GM21528 (cell line): Measurements from ENCODE around the gene TAF4B.
"Not testable (repeated sequence)": the region's sequence is repeated elsewhere in the genome, so short reads cannot be mapped to it uniquely, and the experiment has no call there.

ENCODE experiments used
- ATAC-seq: cut with Tn5 transposase; IDR thresholded peaks from one replicate; pipeline ENCODE4 v1.9.1; 2021; ENCODE audit warnings: mild to moderate bottlenecking, moderate library complexity; ENCODE audit not compliant: unreplicated experiment, low FRiP score

TAF4B gene

DNA sequence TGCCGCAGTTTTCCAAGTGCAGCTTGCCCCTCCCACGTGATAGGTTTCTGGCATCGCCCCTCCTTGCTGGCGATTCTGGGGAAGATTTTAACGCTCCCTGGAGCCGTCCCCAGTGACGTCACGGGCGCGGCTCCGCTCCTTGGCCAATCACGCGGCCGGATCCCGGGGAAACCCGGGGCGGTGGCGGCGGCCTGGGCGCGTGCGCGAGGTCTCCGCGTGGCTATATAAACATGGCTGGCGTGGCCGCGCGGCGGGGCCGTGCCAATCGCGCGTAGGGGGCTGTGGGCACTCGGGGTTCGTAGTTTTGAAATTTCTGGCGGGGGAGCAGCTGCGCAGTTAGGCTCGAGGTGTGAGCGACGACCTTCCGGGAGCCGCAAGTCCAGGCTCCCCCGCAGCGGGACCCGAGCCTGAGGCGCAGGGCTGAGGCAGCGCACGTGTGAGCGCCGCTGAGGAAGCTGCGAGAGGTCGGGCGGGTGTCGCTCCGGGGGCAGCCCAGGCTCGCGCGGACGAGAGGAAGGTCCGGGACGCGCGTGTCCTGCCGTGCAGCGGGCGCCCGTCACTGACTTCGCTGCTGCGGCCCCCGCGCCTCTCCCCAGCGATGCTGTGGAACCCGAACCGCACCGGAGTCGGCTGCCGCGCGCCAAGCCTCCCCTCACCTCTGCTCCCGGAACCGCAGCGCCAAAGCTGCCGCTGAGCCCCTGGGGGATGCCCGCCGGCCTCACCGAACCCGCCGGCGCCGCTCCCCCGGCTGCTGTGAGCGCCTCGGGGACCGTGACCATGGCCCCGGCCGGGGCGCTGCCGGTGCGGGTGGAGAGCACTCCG, at the start of gene TAF4B:
Gene TAF4B, plus strand, starts transcription at position 217 of the 822 bp plus-strand sequence. Its CDS starts 489 bp downstream, at position 706.
- ATAC-seq, result peak; percentile 89

- peak; percentile 57 for ATAC-seq
These were observed 44.9 kb upstream of the TAF4B start for GRCh38 chr18:26181343-26181826.

DNA sequence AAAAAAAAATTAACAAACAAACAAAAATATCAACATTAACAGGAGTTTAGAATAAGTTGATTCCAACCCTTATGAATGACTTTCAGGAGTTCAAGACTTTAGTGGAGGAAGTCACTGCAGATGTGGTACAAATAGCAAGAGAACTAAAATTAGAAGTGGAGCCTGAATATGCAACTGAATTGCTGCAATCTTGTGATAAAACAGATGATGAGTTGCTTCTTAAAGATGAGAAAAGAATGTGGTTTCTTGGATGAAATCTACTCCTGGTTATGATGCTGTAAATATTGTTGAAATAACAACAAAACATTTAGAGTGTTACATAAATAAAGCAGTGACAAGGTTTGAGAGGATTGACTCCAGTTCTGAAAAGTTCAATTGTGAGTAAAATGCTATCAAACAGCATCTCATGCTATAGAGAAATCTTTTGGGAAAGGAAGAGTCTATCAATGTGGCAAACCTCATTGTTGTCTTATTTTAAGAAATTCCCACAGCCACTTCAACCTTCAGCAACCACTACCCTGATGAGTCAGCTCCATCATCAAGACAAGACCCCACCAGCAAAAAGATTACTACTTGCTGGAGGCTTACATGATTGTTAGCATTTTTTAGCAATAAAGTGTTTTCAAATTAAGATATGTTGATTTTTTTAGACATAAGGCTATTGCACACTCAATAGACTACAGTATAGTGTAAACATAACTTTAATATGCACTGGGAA, 42.7 kb upstream of the TAF4B start:
- no peak for ATAC-seq

DNA sequence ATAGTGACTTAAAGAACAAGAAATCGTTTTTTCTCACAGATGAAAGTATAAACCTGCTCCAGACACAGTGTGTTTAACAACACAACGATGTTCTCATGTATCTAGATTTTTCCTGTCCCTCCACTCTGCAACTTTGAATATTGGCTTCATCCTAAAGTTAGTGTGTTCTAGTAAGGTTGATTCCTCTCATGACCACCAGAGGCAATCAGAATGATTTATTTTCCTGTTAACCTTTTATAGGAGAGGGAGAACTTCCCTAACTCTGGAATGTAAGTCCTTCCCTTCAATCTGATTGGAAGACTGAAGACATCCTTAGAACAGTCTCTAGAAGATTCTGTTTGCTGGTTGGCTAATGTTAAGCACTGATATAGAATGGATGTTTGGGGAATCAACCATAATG, 41.0 kb upstream of the TAF4B start:
- ATAC-seq, result no peak

DNA sequence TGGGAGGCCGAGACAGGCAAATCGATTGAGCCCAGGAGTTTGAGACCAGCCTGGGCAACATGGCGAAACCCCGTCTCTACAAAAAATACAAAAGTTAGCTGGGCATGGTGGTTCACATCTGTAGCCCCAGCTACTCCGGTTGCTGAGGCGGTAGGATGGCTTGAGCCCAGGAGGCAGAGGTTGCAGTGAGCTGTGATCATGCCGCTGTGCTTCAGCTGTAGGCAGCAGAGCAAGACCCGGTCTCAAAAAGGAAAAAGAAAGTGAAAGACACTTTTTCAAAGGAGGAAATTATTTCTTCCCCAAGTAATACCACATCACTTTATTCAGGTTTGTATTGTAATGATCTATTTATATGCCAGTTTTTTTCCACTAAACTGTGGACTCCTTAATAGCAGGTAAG, 35.7 kb upstream of the TAF4B start:
- ATAC-seq, result peak; percentile 80

DNA sequence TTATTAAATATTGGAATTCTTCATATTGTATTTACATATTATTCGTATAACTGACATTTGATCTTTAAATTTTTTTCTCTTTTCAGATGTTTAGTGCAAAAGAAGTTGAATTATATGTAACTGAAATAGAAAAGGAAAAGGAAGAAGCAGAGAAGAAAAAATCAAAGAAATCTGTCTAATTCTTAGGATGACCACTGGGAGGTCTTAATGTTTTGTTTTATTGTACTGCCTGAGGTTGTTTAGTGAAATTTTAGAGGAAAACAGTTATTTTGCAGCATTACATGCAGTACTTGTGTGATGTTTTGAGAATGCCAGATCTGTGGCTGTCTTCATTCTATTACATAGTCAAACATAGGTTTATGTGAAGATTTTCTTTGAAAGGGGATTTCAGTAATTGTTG, 34.0 kb upstream of the TAF4B start:
- no peak for ATAC-seq

DNA sequence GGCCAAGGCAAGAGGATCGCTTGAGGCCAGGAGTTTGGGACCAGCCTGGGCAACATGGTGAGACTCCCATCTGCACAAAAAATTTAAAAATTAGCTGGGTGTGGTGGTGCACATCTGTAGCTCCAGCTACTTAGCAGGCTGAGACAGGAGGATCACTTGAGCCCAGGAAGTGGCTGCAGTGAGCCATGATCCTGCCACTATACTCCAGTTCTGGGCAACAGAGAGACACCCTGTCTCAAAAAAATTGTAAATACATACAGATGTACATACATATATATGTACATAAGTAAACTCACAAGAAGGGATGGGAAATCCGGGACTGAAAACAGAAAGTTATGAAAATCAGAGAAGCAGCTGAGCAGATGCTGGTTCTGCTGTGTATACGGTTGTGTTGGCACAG, 29.6 kb upstream of the TAF4B start:
- no peak for ATAC-seq

DNA sequence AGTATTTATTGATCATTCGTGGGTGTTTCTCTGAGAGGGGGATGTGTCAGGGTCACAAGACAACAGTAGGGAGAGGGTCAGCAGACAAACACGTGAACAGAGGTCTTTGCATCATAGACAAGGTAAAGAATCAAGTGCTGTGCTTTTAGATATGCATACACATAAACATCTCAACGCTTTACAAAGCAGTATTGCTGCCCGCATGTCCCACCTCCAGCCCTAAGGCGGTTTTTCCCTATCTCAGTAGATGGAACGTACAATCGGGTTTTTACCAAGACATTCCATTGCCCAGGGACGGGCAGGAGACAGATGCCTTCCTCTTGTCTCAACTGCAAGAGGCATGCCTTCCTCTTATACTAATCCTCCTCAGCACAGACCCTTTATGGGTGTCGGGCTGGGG, 24.2 kb upstream of the TAF4B start:
- ATAC-seq, result not testable (repeated sequence)

DNA sequence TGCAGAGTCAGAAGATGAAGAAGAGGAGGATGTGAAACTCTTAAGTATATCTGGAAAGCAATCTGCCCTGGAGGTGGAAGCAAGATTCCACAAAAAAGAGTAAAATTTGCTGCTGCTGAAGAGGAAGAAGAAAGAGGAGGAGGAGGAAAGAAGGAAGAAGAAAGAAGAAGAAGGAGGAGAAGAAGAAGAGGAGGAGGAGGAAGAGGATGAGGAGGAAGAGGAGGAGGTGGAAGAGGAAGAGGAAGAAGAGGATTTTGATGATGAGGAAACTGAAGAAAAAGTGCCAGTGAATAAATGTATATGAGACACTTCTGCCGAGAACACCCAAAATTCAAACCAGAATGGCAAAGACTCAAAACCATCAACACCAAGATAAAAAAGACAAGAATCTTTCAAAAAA, 20.9 kb upstream of the TAF4B start:
- no peak for ATAC-seq

DNA sequence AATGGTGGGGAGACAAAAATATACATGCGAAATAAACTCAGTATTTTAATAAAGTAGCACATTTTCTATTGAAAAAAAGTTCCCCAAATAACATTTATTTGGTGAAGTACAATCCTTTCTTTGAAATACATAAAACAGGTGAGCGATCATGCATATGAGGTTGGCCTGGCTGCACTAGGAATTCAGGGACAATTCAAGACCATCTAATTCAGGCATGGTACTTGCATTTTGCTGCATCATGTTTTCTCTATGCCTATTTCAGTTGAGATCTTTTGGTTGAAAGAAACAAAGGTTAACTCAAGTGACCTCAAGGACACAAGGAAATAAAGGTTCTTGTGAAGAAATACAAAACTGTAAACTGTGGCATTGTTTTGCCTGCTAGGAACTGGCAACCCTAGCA, 19.8 kb upstream of the TAF4B start:
- no peak for ATAC-seq

- no peak for ATAC-seq
These were observed 18.3 kb upstream of the TAF4B start for GRCh38 chr18:26207937-26208336.

GRCh38 chr18:26208977-26209376, 17.3 kb upstream of the TAF4B start:
- no peak for ATAC-seq

DNA sequence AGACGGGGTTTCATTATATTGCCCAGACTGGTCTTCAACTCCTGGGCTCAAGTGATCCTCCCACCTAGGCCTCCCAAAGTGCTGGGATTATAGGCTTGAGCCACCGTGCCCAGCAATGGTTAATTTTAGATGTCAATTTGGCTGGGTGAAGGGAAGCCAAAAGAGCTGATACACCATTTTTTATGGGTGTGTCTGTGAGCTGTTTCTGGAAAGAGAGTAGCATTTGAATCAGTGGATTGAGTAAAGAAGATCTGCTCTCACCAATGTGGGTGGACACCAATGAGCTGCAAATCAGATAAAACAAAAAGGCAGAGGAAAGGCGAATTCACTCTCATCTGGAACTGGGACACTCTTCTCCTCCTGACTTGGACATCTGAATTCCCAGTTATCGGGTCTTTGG, 16.1 kb upstream of the TAF4B start:
- no peak for ATAC-seq

DNA sequence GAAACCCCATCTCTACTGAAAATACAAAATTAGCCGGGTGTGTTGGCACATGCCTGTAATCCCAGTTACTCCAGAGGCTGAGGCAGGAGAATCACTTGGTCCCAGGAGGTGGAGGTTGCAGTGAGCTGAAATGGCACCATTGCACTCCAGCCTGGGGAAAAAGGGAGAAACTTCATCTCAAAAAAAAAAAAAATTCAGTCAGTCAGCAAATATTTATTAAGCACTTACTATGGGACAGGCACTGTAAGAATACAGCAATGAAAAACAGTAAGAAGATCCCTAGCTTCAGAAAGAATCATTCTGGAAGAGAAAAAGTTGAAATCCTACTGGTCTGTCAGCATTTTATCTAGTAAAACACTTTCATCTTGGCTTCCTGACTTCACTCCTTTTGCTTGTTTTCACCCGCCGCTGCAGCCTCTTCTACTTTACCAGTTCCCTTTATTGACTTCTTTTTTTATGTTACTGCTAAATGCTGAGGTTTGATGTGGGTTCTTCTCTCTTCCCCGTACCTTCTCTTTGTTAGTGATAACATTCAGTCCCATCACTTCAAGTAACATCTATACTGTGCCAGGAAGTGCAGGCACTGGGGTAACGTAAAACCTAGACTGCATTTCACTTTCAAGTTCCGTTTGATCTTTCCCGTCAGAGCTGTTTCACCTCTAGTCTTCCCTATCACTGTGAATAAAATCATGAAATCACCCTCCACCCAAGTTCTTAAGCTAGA, 10.8 kb upstream of the TAF4B start:
- peak; percentile 93 for ATAC-seq

DNA sequence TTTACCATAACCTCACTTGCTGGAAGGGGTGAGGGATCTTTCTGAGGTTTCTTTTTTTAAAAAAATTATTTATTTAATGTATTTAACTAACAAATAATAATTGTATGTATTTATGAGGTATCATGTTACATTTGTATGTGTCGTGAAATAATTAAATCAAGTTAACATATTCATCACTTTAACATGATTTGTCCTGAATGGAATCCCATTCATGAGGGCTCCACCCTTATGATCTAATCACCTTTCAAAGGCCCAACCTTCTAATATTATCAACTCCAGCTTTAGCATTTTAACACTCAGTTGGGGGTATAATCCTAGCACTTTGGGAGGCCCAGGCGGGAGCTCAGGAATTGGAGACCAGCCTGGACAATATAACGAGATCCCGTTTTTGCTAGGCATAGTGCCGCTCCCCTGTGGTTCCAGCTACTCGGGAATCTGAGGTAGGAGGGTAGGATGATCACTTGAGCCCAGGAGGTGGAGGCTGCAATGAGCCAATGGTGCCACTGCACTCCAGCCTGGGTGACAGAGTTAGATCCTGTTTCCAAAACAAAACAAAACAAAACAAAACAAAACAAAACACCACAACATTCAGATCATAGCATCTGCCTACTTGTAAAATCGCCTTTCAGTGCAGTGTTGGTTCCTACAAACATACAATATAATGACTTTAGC, 1.1 kb upstream of the TAF4B start:
- ATAC-seq, result no peak

DNA sequence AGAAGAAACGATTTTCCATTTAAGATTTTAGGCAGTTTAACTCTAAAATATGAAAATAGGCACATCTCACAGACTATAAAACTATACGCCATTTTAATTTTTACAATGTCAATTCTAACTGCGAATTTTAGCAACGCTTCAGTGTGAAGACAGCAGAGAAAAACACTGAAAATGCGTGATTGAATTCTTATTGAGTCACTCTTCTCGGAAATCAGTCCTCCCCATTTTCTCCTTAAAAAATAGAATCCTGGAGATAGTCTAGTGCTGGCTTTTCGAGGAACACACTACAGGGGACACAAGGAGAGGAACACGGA, 373 bp upstream of the TAF4B start:
- no peak for ATAC-seq

- no peak for ATAC-seq
These were observed 916 bp downstream of the TAF4B start for GRCh38 chr18:26227051-26227670.

GRCh38 chr18:26228562-26229260, 2.5 kb downstream of the TAF4B start:
- ATAC-seq, result no peak

DNA sequence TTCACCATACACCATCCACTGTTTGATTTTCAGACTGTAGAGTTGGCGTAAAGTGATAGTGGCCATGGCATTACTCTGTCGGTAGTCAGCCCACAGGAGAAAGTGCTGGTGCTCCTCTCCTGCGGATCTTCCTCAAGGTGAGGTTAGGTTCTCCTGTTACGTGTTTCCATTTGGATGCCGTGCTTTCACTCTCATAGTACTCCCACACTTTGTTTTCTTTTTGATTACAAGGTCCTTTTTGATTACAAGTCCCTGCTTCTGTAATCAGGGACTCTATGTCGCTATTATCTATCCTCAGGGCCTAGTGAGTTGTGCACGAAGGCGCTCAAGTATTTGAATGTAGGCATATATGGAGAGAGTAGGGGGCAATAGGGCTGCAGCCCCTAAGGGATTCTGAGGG, 4.3 kb downstream of the TAF4B start:
- ATAC-seq, result no peak

DNA sequence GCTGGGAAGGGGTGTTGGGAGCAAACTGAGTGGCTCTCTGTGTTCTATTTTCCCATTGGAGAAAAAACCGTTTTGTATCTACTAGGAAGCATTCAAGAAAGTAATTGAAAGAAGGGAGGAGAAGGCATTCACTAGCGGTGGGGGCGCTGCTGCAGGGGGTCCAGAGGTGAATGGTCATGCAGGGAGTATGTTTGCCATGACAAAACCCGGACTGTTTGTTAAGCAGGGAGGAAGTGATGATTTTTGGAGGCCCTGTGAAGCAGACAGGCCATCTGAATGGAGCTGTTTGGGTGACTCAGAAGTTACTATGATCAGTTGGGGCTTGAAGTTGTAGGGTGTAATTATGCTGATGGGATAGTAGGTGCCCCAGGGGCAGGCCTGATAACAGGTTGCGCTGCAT, 7.0 kb downstream of the TAF4B start:
- no peak for ATAC-seq
